HG03460 (cell line): ENCODE data around the gene LMOD3.

Experiments used
- ATAC-seq: cut with Tn5 transposase; IDR thresholded peaks from one replicate; pipeline ENCODE4 v1.9.1; 2021; ENCODE audit not compliant: unreplicated experiment

LMOD3 gene

DNA sequence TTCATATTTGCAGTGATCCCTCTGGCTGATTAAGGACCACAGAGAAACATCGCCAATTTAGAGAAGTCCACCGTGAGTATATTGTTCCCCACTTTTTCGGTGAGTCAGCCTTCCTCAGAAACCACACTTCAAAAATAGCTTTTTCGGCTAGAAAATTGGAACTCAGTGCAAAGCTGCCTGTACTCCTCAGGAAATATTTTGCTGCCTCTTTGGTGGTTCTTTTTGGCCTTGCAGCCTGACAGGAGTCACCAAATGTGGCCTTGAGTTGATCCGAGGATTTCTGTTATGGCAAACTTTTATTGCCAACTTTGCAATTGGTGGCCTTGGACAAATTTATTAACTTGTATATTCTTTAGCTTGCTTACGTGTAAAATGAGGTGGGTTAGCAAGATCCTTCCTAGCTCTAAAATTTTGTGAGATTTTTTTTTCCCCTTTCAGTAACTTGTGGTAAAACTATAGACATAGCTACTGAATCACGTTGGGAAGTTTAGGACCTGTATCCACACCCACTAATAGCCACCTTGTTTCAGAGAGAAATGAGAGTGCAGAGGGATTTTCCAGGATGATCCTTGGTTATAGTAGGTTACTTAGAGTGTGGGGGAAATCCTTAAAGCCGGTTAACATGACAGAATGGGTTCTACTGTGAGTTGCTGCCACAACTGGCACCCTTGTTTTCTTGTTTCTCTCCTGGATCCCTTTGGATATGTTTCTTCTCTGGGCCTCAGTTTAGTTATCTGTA, 27.8 kb downstream of the LMOD3 start:
- ATAC-seq = no peak

DNA sequence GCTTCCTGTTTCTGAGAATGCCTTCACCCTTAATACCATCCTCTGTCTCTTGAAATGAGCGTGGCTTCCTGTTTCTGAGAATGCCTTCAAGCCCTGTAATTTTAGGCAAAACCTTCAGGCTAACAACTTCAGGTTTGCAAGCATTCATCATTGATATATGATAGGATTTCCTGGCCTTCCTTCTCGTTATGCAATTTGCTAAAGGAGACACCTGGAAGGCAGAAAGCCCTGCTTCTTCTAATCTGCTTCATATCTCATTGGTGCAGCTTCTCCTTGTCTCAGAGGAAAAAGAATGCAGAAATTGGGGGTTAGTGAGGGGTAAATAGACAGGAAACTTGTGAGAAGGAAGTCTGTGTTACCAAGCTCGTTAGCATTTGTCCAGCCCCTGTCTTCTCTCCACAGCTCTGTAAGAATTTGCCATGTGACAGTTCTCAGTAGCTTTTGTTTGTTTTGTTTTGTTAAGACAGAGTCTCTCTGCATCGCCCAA, 30.3 kb downstream of the LMOD3 start:
- ATAC-seq = peak; percentile 65

DNA sequence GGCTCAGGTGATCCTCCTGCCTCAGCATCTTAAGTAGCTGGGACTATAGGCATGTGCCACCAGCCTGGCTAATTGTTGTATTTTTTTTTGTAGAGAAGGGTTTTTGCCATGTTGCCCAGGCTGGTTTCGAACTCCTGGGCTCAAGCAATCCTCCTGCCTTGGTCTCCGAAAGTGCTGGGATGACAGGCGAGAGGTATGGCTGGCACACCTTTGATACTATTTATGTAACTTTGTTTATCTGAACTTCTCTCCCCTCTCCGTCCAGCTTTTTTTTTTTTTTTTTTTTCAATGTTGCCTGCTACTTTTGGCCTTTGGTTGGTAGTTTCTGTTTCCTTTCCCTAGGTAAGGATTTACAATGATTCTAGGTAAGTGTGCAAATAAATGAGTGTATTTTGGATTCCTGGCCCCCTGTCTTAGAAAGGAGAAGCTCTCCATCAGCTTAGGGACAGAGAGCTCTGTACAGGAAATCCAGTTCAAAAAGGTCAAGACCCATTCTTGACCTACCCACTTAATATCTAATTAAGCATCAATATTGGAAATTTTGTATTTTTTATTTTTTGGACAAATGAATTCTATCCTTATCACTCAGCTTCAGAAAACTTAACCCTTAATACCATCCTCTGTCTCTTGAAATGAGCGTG, 30.9 kb downstream of the LMOD3 start:
- ATAC-seq = no peak

DNA sequence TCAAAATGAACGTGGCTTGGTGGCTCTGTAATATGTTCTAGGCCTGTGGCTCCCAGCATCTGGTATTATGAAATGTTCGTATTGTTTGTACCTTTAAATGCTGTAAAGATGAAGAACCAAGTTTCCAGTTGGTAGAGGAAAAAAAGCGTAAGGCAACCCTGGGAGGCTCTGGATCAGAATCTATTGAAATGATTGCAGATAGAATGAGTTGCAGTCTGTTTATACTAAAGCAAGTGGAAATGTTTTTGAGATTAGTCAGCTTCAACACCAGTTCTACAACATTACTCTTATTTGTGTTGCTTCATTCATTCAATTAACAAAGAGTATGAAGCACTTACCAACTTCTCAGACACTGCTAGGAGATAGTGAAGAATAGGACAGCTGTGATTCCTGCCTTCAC, 32.4 kb downstream of the LMOD3 start:
- no peak for ATAC-seq

DNA sequence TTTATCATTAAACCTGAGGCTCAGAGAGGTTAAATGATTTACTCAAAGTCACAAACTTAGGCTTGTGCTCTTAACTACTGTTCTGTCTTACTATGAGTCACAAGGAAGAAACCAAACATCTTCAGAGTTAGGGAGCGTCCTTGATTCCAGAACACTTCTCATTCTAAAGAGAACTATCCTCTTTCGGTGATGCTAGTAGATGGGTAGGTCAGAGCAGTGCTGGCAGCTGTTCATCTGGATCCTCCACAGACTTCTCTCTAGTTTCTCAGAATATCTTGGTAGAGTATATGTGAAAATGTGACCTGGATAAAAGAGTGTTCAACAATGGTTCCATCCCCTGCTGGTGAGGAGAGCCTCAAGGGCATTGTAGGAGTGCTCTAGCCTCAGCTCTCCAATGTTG, 34.3 kb downstream of the LMOD3 start:
- peak; percentile 23 for ATAC-seq

DNA sequence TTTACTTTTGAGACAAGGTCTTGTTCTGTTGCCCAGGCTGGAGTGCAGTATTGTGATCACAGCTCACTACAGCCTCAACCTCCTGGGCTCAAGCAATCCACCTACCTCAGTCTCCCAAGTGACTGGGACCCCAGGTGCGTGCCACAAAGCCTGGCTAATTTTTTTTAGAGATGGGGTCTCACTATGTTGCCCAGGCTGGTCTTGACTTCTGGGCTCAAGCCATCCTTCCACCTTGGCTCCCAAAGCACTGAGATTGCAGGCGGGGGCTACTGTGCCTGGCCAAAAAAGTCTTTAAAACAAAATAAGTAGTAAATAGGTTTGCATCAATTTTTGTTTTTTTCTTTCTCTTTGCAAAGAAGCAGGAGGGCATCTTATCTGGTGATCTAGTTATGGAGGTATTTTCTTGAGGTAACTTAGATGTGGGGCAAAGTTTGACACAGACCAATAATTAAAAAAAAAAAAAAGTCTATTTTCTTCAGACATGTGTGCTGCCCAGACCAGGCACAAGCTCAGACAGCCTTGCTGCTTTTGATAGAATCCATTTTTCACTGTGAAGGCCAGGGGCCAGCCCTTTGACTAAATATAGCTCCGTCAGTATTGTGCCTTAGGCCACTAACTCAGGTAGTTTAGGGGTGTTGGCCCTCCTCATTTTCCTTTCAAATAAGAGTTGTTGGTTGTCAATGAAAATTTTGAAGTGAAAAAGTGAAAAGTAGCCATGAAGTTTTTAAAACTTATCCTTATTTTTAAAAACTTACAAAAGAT, 35.2 kb downstream of the LMOD3 start:
- ATAC-seq = no peak

DNA sequence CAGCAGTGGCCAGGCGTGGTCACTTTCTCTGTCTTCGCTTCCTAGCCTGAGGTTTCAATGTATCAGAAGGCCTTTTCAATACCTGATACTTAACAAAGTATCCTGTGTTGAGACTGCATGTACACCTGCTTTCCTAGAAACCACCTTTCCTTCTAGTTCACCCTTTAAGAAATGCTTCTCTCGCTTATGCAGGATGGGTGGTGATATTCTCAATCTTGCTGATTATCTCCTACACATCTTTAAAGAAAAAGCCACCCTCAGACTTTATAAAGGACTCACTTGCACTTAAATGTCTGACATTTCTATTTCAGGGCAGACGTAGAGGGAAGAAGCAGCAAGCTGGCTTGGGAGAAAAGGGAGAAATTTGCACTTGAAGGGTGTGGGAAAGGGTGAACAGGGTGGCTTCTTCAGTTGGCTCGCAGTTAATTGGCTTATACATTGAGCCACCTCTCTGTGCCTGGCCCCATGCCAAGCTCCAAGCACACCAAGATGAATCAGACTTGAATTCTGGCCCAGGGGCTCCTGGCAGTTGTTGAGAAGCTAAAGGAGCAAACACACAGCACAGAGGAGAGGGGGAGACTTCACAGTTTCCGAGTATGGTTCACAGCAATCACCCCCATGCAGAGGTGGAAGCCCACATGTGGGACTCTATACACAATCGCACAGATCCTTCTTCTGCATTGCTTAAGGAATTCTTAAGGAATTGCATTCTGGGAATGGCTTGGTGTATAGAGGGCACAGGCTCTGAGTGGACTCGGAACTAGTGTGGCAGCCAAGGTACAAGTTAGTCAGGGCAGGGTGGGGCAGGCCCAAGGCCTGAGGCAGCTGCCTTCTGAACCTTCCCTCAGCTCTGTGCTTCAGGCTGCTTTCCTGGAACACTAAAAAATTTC, 36.3 kb downstream of the LMOD3 start:
- no peak for ATAC-seq

DNA sequence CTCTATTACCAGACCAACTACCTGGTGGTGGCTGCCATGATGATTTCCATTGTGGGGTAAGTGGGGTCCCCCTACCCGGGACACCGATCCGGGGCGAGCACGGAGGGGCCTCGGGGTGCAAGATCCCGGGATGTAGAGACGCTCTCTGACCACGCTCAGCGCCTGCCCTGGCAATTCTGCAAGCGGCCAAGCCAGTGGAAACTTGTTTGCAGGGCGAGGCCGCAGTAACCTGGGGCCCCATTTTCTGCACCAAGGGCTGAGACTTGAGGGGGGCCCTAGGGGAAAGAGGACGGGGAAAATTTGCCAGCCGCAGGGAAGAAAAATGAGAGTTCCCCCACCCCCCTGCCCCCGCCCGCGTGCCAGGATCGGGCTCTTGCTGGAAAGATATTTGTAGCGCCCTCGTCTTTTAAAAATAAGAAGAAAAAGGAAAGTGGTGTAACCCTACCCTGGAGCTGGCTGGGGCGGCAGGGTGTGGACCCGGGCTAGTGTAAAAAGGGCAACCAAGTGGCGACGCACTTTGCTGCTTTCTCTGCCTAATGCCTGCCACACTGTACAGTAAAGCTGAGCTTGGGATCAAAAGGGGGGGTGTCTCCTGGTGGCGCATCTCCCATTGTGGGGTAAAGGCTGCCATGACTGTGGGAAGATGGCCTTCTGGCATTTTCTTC, 37.1 kb downstream of the LMOD3 start:
- ATAC-seq = no peak

DNA sequence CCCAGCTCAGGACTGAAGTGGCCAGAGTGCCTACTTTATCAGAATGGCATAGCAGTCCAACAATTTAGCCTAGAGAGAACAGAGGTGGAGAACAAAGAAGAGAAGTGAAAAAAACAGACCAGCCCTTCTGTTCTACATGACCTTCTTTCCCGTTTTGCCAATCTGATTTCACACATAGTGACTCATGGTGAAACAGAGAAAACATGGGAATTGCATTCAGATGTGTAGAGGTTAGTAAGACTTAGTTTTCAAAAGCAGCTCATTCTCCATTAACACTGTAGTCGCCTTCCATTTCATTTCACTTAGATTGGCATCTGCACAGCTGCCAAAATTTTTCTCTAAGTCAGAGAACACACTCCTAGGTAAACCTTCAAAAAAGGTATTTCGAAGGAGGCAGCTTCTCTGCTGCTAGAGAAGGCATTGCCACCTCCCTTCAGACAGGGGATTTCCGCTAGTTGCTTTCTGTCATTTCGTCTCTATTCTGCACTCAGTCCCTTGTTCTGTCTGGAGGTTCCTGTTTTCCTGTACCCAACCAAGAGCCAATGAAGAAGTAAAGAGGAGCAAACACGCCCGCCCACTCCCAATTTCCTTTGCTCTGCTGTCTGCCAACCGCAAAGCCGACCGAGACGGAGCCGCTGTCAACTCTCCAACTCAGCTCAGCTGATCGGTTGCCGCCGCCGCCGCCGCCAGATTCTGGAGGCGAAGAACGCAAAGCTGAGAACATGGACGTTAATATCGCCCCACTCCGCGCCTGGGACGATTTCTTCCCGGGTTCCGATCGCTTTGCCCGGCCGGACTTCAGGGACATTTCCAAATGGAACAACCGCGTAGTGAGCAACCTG, 37.8 kb downstream of the LMOD3 start, which contains the start of gene ARL6IP5:
Gene ARL6IP5 (plus strand): TSS at position 612 of the 842 bp plus-strand sequence. CDS start 111 bp downstream, at position 723.
- peak; percentile 51 for ATAC-seq

DNA sequence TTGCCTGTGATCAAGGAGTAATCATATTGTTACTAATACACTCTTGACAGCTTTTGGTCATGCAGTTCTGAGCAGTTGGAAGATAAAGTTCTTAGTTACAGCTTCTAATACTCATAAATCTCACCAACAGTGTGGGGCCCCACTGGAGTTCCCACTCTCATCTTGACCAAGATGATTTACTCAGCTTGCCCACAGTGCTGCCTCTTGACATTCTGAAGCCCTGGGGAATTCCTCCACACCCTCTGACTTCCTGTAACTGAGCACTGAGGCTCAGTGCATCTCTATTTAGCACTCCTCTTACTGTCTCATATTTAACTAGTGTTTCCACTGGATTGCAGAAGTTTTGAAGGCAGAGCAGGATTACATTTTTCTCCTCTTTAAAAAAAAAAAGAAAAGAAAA, 39.6 kb downstream of the LMOD3 start:
- peak; percentile 64 for ATAC-seq

DNA sequence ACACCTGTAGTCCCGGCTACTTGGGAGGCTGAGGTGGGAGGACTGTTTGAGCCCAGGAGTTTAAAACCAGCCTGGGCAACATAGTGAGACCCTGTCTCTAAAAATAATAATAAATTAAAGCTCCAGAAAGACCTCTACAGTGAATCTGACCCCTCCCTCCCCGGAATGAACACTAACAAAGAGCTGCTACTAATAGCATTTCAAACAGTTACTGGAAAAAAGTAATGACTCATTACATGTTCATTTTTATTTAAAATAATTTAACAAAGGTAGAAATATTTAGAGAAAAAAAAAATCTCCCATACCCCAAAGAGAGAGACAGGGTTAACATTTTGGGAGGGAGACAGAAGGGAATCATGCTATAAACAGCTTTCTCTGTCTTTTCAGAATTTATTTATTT, 40.0 kb downstream of the LMOD3 start:
- no peak for ATAC-seq

DNA sequence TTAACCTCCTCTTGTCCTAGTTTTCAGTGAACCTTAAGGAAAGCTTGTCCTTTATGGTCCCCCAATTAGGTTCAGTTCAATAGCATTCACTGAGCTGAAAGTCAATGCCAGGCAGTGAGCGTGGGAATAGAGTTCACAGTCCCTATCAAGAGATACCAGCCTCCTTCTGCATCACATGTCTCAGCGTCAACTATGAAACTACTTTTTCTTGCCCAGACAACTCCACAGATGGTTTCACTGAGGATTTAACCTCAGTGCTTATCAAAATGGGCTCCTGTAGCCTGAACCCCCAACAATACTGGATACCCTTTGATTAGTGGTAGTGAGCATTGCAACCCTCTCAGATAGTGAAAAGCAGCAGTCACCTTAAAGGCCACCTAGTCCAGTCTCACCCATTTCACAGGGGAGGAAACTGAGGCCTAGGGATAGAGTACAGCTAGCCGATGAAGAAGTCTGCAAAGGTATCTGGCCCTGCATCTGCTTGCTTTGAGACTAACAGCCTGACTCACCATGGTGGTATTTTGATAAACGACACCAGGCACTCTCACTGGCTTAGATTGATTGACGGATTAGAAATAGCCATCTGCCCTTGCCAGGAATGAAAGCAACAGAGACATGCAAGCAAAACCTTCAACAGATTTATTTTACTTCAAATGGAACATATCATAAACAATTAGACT, 40.7 kb downstream of the LMOD3 start:
- ATAC-seq = no peak

DNA sequence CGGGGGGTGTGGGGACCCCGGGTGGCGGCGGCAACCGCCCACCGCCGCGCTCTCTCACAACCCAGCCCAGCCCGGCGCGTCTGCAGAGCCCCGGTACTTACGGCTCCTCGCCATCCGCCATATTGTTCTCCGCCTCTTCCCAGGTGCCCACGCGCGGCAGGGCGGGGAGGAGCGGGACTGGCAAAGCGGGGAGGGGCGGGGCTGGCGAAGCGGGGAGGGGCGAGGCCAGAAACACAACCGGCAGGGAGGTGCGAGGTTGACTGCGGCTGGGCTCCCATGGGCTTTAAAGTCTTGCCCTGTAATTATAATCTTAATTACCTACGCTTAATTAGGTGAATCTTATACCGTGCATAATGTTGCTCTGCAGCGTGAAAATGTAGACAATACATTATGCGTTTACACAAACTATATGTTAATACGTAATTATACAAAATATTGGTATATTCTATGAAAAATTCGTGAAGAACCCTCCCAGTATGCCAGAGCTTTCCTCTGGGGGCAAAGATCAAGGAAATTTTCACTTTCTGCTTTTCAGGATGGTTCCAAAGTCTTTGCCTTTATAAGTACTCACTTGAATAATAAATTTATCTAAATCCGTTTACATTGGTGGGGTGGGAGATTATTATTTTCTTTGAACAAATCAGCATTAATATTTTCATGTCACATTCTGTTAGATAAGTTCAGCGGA, 42.0 kb downstream of the LMOD3 start, which contains the start of gene UBA3:
Gene UBA3 (minus strand): TSS at position 133 of the 688 bp plus-strand sequence. CDS start 12 bp downstream, at position 121.
- peak; percentile 44 for ATAC-seq

DNA sequence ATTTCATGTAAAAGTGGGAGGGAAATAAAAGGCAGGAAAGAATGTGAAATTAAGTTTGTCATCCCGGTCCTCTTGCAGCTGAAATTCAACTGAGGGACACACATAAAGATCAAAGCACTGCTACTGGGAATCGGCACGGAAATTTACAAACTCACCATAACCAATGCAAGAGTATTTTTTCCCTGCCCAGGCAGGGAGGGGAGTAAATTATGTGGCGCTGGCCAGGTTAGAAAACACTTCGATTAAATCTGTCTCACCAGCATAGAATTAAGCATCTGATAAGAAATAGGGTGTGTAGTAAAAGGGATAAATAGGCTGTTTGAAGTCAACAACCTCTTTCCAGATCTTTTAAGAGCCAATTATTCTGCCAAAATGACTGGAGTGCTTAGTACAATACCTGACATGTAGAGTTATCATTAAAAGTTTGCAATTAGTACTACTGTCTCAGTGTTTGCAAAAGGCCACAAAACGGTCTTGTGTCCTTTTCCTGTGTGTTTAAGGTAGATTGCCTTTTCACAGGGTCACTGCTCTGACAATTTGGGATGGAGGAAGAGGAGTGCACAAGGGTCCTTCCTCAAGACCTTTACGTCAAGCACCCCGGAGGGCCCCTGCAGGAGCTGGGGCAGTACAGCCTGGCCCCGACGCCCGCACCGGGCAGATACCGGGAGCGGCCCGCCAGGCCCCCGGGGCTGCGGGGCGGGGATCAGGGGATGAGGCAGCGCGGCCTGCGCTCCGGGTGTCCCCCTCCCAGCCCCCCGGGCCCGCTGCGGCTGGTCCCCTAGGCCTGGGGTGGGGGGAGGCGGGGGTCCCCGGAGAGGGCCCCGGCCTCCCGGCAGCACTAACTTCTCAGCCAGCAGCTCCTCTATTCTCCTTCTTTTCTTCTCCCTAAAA, 42.9 kb downstream of the LMOD3 start:
- no peak for ATAC-seq

DNA sequence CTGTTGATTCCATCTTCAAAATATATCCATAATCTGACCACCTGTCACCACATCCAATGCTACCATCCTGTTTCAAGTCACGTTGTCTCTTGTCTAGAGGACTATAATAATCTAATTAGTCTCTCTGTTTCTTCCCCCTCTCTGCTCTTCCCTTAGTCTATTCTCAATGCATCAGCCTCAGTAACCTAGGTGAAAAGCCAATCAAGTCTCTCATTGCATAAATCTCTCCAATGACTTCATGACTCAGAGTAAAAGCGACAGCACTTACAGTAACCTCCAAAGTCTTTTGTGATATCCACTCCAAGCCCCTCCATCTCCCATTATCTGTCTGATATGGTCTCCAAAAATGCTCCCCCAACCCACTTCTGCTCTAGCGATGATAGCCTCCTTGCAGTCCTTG, 49.5 kb downstream of the LMOD3 start:
- no peak for ATAC-seq

DNA sequence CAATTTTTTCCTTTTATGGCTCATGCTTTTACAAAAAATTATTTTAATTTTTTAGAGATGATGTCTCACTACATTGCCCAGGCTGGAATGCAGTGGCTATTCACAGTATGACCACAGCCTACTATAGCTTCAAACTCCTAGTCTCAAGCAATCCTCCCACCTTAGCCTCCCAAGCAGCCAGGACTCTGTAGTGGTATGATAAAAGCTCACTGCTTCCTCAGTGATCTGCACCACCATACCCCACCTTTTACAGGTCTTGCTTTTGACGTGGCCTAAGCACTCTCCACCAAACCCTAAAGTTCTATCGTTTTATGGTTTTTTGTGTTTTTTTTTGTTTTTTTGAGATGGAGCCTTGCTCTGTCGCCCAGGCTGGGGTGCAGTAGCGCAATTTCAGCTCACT, 56.3 kb downstream of the LMOD3 start:
- ATAC-seq = no peak
